MM.1S (cell line): ENCODE data around the gene DLX4.

Experiments used
- DNase-seq: peaks from one replicate; pipeline ENCODE4 v3.0.0-alpha.2; 2015
- H2AFZ ChIP-seq: fragments of 300-600 bp; sonication (generic); 2 replicates; pipeline ENCODE4 v1.6.0; 2016; ENCODE audit warnings: antibody characterized with exemption, low read length
- H3F3A ChIP-seq: fragments of 300-600 bp; sonication (generic); 2 replicates; pipeline ENCODE4 v1.6.1; 2016; ENCODE audit warnings: mild to moderate bottlenecking, antibody characterized with exemption, low read length, moderate library complexity, mixed read lengths; ENCODE audit not compliant: insufficient read depth
- H3K27ac ChIP-seq: fragments of 300-600 bp; sonication (generic); 2 replicates; pipeline ENCODE4 v1.5.1; 2016; ENCODE audit warnings: mild to moderate bottlenecking, low read length
- H3K27me3 ChIP-seq: fragments of 300-600 bp; sonication (generic); replicated peaks from 2 replicates; pipeline ENCODE4 v1.6.0; 2016; ENCODE audit warnings: low read length; ENCODE audit not compliant: insufficient read depth
- H3K36me3 ChIP-seq: fragments of 300-600 bp; sonication (generic); replicated peaks from 2 replicates; pipeline ENCODE4 v1.6.1; 2016; ENCODE audit warnings: mild to moderate bottlenecking, low read length, mixed read lengths; ENCODE audit not compliant: insufficient read depth
- H3K4me1 ChIP-seq: fragments of 300-600 bp; sonication (generic); 2 replicates; pipeline ENCODE4 v1.6.1; 2016; ENCODE audit warnings: low read length, mixed read lengths
- H3K4me2 ChIP-seq: fragments of 300-600 bp; sonication (generic); 2 replicates; pipeline ENCODE4 v1.6.0; 2016; ENCODE audit warnings: low read depth, low read length
- H3K4me3 ChIP-seq: fragments of 300-600 bp; sonication (generic); 2 replicates; pipeline ENCODE4 v1.5.1; 2016; ENCODE audit warnings: low read length, mixed read lengths
- H3K79me2 ChIP-seq: fragments of 300-600 bp; sonication (generic); 2 replicates; pipeline ENCODE4 v1.6.1; 2016; ENCODE audit warnings: mixed run types, low read length, mixed read lengths
- H3K9ac ChIP-seq: fragments of 300-600 bp; sonication (generic); 2 replicates; pipeline ENCODE4 v1.6.1; 2016; ENCODE audit warnings: low read length, mixed read lengths
- H3K9me2 ChIP-seq: fragments of 300-600 bp; sonication (generic); replicated peaks from 2 replicates; pipeline ENCODE4 v1.6.1; 2016; ENCODE audit warnings: mild to moderate bottlenecking, low read length, mixed read lengths; ENCODE audit not compliant: insufficient read depth
- H3K9me3 ChIP-seq: fragments of 300-600 bp; sonication (generic); replicated peaks from 2 replicates; pipeline ENCODE4 v1.6.1; 2016; ENCODE audit warnings: mild to moderate bottlenecking, low read length, mixed read lengths; ENCODE audit not compliant: insufficient read depth
- H4K20me1 ChIP-seq: fragments of 300-600 bp; sonication (generic); 2 replicates; pipeline ENCODE4 v1.6.1; 2016; ENCODE audit warnings: mild to moderate bottlenecking, low read length, moderate library complexity, mixed read lengths; ENCODE audit not compliant: insufficient read depth
- CTCF ChIP-seq: fragments of 300-600 bp; sonication (generic); IDR thresholded peaks from 2 replicates; pipeline ENCODE4 v1.5.1; 2016; ENCODE audit warnings: antibody characterized with exemption, low read length, mixed read lengths
- EZH2 ChIP-seq: fragments of 300-600 bp; sonication (generic); optimal IDR thresholded peaks from 2 replicates; pipeline ENCODE3; 2017; ENCODE audit warnings: low read depth, mild to moderate bottlenecking, antibody characterized with exemption, low read length, mixed read lengths
- EZH2phosphoT487 ChIP-seq: fragments of 300-600 bp; sonication (generic); IDR thresholded peaks from 2 replicates; pipeline ENCODE4 v1.6.1; 2018; ENCODE audit warnings: antibody characterized with exemption, low read length

DLX4 gene

GRCh38 chr17:50020841-50021599 lies 52.0 kb downstream of the DLX4 start:
- no peaks in the 10 kb centered on the region for H3K9me2 ChIP-seq
- no peaks in the 10 kb centered on the region for H3K9me3 ChIP-seq
- H4K20me1 ChIP-seq = no peaks in the 10 kb centered on the region
- peaks cover 14% of the 10 kb centered on the region for H3F3A ChIP-seq
- no peaks in the 10 kb centered on the region for H3K79me2 ChIP-seq
- no peak overlapping the region for H2AFZ ChIP-seq
- H3K9ac ChIP-seq = no peak overlapping the region
- H3K4me3 ChIP-seq = no peak overlapping the region
- no peaks in the 10 kb centered on the region for H3K4me1 ChIP-seq
- no peaks in the 10 kb centered on the region for H3K36me3 ChIP-seq
- TF ChIP-seq CTCF = no peak
- no peak for TF ChIP-seq EZH2
- TF ChIP-seq EZH2phosphoT487 = no peak
- H3K4me2 ChIP-seq = no peak overlapping the region
- no peaks in the 10 kb centered on the region for H3K27me3 ChIP-seq
- no peak overlapping the region for H3K27ac ChIP-seq
- no peak for DNase-seq

DNA sequence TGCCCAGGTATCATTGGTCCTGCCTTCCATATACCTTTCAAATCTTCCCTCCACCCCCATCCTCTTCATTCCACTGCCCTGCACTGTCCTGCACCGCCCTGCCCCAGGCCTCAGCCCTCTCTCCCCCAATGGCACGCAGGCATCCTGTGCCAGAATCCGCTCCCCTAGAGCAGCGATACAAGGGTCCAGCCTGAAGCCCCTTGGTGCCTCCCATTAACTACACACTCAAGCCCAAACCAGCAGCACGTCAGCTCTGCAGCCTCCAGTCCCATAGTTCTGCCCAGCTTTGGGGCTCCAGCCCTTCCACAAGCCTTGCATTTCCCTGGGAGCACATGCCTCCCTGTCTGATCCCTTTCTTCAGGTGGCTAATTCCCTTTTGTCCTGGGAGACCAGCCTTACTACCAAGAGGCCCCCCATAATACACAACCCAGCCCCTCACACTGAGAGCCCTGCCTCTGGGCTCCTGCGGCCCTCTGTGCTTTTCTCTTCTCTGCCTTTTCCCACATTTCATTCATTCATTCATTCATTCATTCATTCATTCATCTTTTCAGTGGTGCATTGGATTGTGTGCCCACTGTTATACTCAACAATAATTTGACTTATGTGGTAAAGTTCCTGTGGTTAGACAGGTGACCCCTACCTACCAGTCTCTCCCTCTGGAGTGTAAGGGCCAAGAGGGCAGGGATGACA lies 52.8 kb downstream of the DLX4 start:
- Histone ChIP-seq H3F3A (peaks cover 14% of the 10 kb centered on the region), H3K9me3 (no peaks in the 10 kb centered on the region), H3K9me2 (no peaks in the 10 kb centered on the region), H2AFZ (no peak overlapping the region), H3K27me3 (no peaks in the 10 kb centered on the region), H3K4me1 (no peaks in the 10 kb centered on the region), H3K27ac (no peak overlapping the region), H3K4me2 (no peak overlapping the region), H4K20me1 (no peaks in the 10 kb centered on the region), H3K36me3 (no peaks in the 10 kb centered on the region), H3K9ac (no peak overlapping the region), H3K4me3 (no peak overlapping the region), H3K79me2 (no peaks in the 10 kb centered on the region)
- TF ChIP-seq CTCF (no peak), EZH2 (no peak), EZH2phosphoT487 (no peak)
- DNase-seq = no peak

DNA sequence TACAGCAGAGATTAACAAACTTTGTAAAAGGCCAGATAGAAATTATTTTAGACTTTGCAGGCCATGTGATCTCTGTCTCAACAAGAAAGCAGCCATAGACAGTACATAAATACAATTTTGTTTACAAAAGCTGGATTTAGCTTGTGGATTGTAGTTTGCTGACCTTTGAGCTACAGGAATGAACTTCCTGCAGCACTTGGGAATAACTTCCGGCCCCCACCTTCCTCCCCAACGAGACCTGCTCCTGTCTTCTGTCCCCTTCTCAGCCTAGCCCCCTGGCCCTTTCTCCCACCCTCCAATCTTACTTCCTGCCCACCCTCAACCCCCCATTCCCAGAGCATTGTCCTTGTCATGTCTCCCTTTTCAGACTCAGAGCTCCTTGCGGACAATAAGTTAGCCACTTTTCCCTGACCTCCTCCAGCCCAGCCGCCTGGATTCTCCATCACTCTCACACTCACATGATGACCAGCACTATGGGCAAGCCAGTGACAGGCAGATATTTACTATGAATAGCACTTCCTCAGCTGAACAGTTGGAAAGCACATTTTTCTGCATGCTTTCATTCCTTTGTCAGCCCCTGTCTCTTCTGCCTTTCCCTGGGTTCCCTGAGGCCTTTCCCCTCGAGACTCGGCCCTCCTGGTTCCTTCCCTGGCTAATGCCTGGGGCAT lies 53.6 kb downstream of the DLX4 start:
- no peaks in the 10 kb centered on the region for H3K36me3 ChIP-seq
- no peaks in the 10 kb centered on the region for H3K9me2 ChIP-seq
- no peaks in the 10 kb centered on the region for H3K79me2 ChIP-seq
- no peak for TF ChIP-seq EZH2phosphoT487
- no peak for TF ChIP-seq EZH2
- no peak for TF ChIP-seq CTCF
- H3K9ac ChIP-seq = no peak overlapping the region
- H3K9me3 ChIP-seq = no peaks in the 10 kb centered on the region
- DNase-seq = no peak
- H3K4me2 ChIP-seq = no peak overlapping the region
- no peak overlapping the region for H2AFZ ChIP-seq
- no peak overlapping the region for H3K27ac ChIP-seq
- H3K4me1 ChIP-seq = peaks cover 6% of the 10 kb centered on the region
- H3K4me3 ChIP-seq = no peak overlapping the region
- no peaks in the 10 kb centered on the region for H4K20me1 ChIP-seq
- H3K27me3 ChIP-seq = no peaks in the 10 kb centered on the region
- H3F3A ChIP-seq = peaks cover 14% of the 10 kb centered on the region
